Gastroesophageal sphincter (tissue), 4 donors: ENCODE measurements around the gene COQ9. TPM values are rescaled to one million over a fixed set of nuclear protein-coding genes. Genes with fewer than 3 reads are reported as not detected.

Source experiments
- ATAC-seq: fragments of 150-250 bp; one replicate; pipeline ENCODE4 v1.9.1; 2016; ENCODE audit warnings: mild to moderate bottlenecking, moderate library complexity
- H3K27ac ChIP-seq, 4 donors: fragments of 200-600 bp; sonication (generic) in 3 of 4; 1 replicate in 3 of 4; 2 replicates in 1 of 4; pipeline ENCODE4 v1.5.1; 2016 to 2019
- H3K27me3 ChIP-seq: fragments of 200-600 bp; sonication (generic); one replicate; pipeline ENCODE4 v1.5.1; 2019
- H3K36me3 ChIP-seq, 2 donors: fragments of 200-600 bp; sonication (generic); one replicate each; pipeline ENCODE4 v1.5.1; 2019; ENCODE audit warnings: control low read depth in 1 of 2
- H3K4me1 ChIP-seq, 3 donors: fragments of 200-600 bp; sonication (generic); 1 replicate in 2 of 3; 2 replicates in 1 of 3; pipeline ENCODE4 v1.5.1; 2016 to 2019; ENCODE audit warnings: control low read depth in 2 of 3
- H3K4me3 ChIP-seq, 2 donors: fragments of 200-600 bp; sonication (generic); one replicate each; pipeline ENCODE4 v1.5.1; 2019; ENCODE audit warnings: mild to moderate bottlenecking in 1 of 2, moderate library complexity in 1 of 2
- H3K9me3 ChIP-seq, 3 donors: fragments of 200-600 bp; sonication (generic); one replicate each; pipeline ENCODE4 v1.5.1; 2017 to 2019; ENCODE audit warnings: control low read depth in 2 of 3
- EP300 ChIP-seq: sonication (generic); formaldehyde crosslinking; IDR thresholded peaks from one replicate; pipeline ENCODE4 v1.6.1; 2017; ENCODE audit warnings: antibody characterized with exemption, mild to moderate bottlenecking
- POLR2A ChIP-seq, 2 donors: fragments of 450-650 bp; IDR thresholded peaks; one replicate each; pipeline ENCODE4 v1.6.1; 2017; ENCODE audit warnings: antibody characterized with exemption in 2 of 2, mild to moderate bottlenecking in 2 of 2, moderate library complexity in 1 of 2
- POLR2AphosphoS5 ChIP-seq: sonication (generic); formaldehyde crosslinking; IDR thresholded peaks from one replicate; pipeline ENCODE4 v1.6.1; 2017; ENCODE audit warnings: antibody characterized with exemption
- WGBS, 2 donors: methylation state at CpG; one replicate each; pipeline ENCODE4 v1.1.5; 2018; ENCODE audit warnings: low coverage in 1 of 2; 5-methylcytosine and 5-hydroxymethylcytosine counted together
- total RNA-seq, 4 donors: library from RNA; depleted of rRNA; stranded (reverse); fragments of >200 nt; gene quantifications; one replicate each; pipeline ENCODE4 v1.1.0, GENCODE V29; 2016
- TF ChIP-seq, protein P1 (sequence below), 4 experiments: fragments of 200-600 bp in 2 of 4; fragments of 450-650 bp in 2 of 4; sonication (generic) in 1 of 4; IDR thresholded peaks; one replicate each; pipeline ENCODE4 v1.5.1; 2017 to 2019; ENCODE audit warnings: antibody characterized with exemption in 4 of 4, mild to moderate bottlenecking in 2 of 4, moderate library complexity in 2 of 4

COQ9 gene
- total RNA-seq, 4 donors from 2014 or later, result 45.0 to 122 (median 84.9) TPM

- peaks cover 0 to 3% of the 10 kb centered on the region in 2 donors for H3K36me3 ChIP-seq
- H3K27ac ChIP-seq, result no peak overlapping the region
- no peaks in the 10 kb centered on the region for H3K27me3 ChIP-seq
- H3K4me1 ChIP-seq, result peaks cover 0 to 49% (median 12%) of the 10 kb centered on the region in 3 donors
- 93 to 100% methylated on average over 2 of the region's 2 CpGs for WGBS, 2 donors
- H3K4me3 ChIP-seq, result no peak overlapping the region
- no peak for TF ChIP-seq POLR2AphosphoS5
- no peak for TF ChIP-seq POLR2A (IDR thresholded peaks at IDR 0.05)
- TF ChIP-seq, protein P1, sequence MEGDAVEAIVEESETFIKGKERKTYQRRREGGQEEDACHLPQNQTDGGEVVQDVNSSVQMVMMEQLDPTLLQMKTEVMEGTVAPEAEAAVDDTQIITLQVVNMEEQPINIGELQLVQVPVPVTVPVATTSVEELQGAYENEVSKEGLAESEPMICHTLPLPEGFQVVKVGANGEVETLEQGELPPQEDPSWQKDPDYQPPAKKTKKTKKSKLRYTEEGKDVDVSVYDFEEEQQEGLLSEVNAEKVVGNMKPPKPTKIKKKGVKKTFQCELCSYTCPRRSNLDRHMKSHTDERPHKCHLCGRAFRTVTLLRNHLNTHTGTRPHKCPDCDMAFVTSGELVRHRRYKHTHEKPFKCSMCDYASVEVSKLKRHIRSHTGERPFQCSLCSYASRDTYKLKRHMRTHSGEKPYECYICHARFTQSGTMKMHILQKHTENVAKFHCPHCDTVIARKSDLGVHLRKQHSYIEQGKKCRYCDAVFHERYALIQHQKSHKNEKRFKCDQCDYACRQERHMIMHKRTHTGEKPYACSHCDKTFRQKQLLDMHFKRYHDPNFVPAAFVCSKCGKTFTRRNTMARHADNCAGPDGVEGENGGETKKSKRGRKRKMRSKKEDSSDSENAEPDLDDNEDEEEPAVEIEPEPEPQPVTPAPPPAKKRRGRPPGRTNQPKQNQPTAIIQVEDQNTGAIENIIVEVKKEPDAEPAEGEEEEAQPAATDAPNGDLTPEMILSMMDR (IDR thresholded peaks at IDR 0.05), result no peak
- no peak for TF ChIP-seq EP300
- no peak for ATAC-seq
- no peaks in the 10 kb centered on the region for H3K9me3 ChIP-seq
These were observed 1.8 kb upstream of the COQ9 start for GRCh38 chr16:57445510-57445909.

DNA sequence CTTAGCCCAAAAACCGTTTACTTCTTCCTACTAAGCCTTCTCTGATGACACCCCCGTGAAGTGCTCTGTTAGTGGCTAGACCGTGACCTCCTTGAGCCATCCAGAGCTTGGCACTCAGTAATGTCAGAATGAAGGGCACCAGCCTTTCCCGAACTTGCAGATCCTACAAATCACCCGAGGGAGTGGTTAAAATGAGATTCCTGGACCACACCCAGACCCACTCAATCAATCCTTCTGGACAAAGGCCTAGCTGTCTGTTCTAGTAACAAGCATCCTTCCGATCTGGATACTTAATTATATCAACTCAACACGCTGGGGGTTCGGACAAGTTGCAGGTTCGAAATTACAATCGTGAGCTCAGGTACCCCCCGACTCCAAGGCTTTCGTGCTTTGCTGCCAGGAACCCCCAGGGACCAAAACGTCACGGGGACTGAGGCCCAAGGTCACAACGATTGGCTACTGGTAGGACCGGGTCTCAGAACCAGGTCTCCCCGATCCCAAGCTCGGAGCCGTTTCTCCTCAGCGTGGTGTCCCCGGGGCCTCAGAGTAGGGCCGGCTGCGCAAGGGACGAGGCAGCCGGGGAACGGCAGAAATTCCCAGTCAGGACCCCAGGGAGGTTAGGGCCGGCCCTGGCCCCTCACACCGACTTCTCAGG lies 621 bp upstream of the COQ9 start:
- H3K27me3 ChIP-seq, result no peaks in the 10 kb centered on the region

GRCh38 chr16:57452021-57452420 lies 4.7 kb downstream of the COQ9 start:
- no peak for ATAC-seq
- WGBS, 2 donors, result 93% methylated on average over 1 of the region's 10 CpGs; no CpG with 5 or more reads in 1 of the 2 donors
- TF ChIP-seq, protein P1 (IDR thresholded peaks at IDR 0.05), result no peak
- TF ChIP-seq POLR2A (IDR thresholded peaks at IDR 0.05), result no peak
- TF ChIP-seq EP300, result no peak
- no peak for TF ChIP-seq POLR2AphosphoS5
- Histone ChIP-seq H3K4me3 (no peak overlapping the region), H3K4me1 (peaks cover 0 to 35% (median 5%) of the 10 kb centered on the region in 3 donors), H3K27me3 (no peaks in the 10 kb centered on the region), H3K36me3 (peaks cover 3 to 65% of the 10 kb centered on the region in 2 donors), H3K9me3 (no peaks in the 10 kb centered on the region), H3K27ac (no peak overlapping the region)

More for the DNA sequence above, 621 bp upstream of the COQ9 start:
- ATAC-seq, result peak; percentile 15
- Histone ChIP-seq H3K9me3 (no peaks in the 10 kb centered on the region), H3K27ac (peak overlapping the region; percentile 85 to 95 (median 94)), H3K36me3 (peaks cover 0 to 11% of the 10 kb centered on the region in 2 donors), H3K4me3 (peak overlapping the region; percentile 81 to 88), H3K4me1 (peaks cover 0 to 55% (median 12%) of the 10 kb centered on the region in 3 donors)
- WGBS, 2 donors, result 5 to 12% methylated on average over 3 to 4 of the region's 28 CpGs
- TF ChIP-seq, protein P1 (IDR thresholded peaks at IDR 0.05), result no peak
- TF ChIP-seq EP300, result no peak
- TF ChIP-seq POLR2A (IDR thresholded peaks at IDR 0.05), result no peak
- no peak for TF ChIP-seq POLR2AphosphoS5

- Histone ChIP-seq H3K4me1 (peaks cover 3 to 39% (median 16%) of the 10 kb centered on the region in 3 donors), H3K27me3 (no peaks in the 10 kb centered on the region), H3K27ac (peak within 1 kb of the TSS; percentile 76 to 92 (median 91)), H3K36me3 (peaks cover 0 to 77% of the 10 kb centered on the region in 2 donors), H3K4me3 (peak within 1 kb of the TSS; percentile 91 to 99), H3K9me3 (no peaks in the 10 kb centered on the region)
- ATAC-seq, result peak; percentile 94
- TF ChIP-seq, protein P1 (IDR thresholded peaks at IDR 0.05), result peak; percentile 95 to 98 (median 96)
- TF ChIP-seq POLR2AphosphoS5 (peak; percentile 99), EP300 (no peak), POLR2A (IDR thresholded peaks at IDR 0.05) (peak; percentile 94 to 96)
- 0 to 2% methylated on average over 5 to 12 of the region's 47 CpGs for WGBS, 2 donors
These were observed 15.1 kb downstream of the COQ9 start, which contains the start of gene POLR2C for GRCh38 chr16:57462209-57462977. Gene POLR2C, plus strand, starts transcription at chr16:57462679. Its CDS starts 46 bp downstream, at chr16:57462725.
